ENCODE results near the gene STYK1. TPM values are rescaled to one million over a fixed set of nuclear protein-coding genes. Genes with fewer than 3 reads are reported as not detected.
"Not testable (repeated sequence)": the region's sequence is repeated elsewhere in the genome, so short reads cannot be mapped to it uniquely, and the experiment has no call there.

STYK1 gene
- total RNA-seq, 1 donor from 2014 or later = 21.8 TPM

GRCh38 chr12:10623131-10623530 lies 50.7 kb downstream of the STYK1 start:
- no peak for DNase-seq (ENCODE audit: low read depth, low spot score)

GRCh38 chr12:10621278-10621677 lies 52.6 kb downstream of the STYK1 start:
- DNase-seq (ENCODE audit: low read depth, low spot score) = no peak

GRCh38 chr12:10620078-10620779 lies 53.6 kb downstream of the STYK1 start:
- DNase-seq (ENCODE audit: low read depth, low spot score) = no peak

GRCh38 chr12:10618338-10618987 lies 55.4 kb downstream of the STYK1 start:
- DNase-seq (ENCODE audit: low read depth, low spot score) = no peak

- no peak for DNase-seq (ENCODE audit: low read depth, low spot score)
These were observed 56.0 kb downstream of the STYK1 start for GRCh38 chr12:10617863-10618262.

GRCh38 chr12:10615532-10615931 lies 58.3 kb downstream of the STYK1 start:
- no peak for DNase-seq (ENCODE audit: low read depth, low spot score)

- DNase-seq (ENCODE audit: low read depth, low spot score) = no peak
These were observed 59.8 kb downstream of the STYK1 start for GRCh38 chr12:10614056-10614370.

- peak; percentile 84 for DNase-seq (ENCODE audit: low read depth, low spot score)
These were observed 60.4 kb downstream of the STYK1 start, which contains the start of gene MAGOHB for GRCh38 chr12:10613349-10614055. MAGOHB (minus strand) TSS chr12:10613609; CDS start chr12:10613532, 77 bp downstream.

GRCh38 chr12:10612984-10613348 lies 60.9 kb downstream of the STYK1 start:
- no peak for DNase-seq (ENCODE audit: low read depth, low spot score)

- no peak for DNase-seq (ENCODE audit: low read depth, low spot score)
These were observed 61.7 kb downstream of the STYK1 start for GRCh38 chr12:10612110-10612509.

- not testable (repeated sequence) for DNase-seq (ENCODE audit: low read depth, low spot score)
These were observed 62.6 kb downstream of the STYK1 start for GRCh38 chr12:10611258-10611657.

GRCh38 chr12:10610188-10610587 lies 63.7 kb downstream of the STYK1 start:
- DNase-seq (ENCODE audit: low read depth, low spot score) = no peak

GRCh38 chr12:10607885-10608458 lies 65.9 kb downstream of the STYK1 start:
- DNase-seq (ENCODE audit: low read depth, low spot score) = no peak

GRCh38 chr12:10601860-10602259 lies 72.0 kb downstream of the STYK1 start:
- DNase-seq (ENCODE audit: low read depth, low spot score) = no peak

GRCh38 chr12:10600988-10601387 lies 72.9 kb downstream of the STYK1 start:
- DNase-seq (ENCODE audit: low read depth, low spot score) = no peak

GRCh38 chr12:10595881-10596280 lies 78.0 kb downstream of the STYK1 start:
- DNase-seq (ENCODE audit: low read depth, low spot score) = no peak

GRCh38 chr12:10590966-10591365 lies 82.9 kb downstream of the STYK1 start:
- DNase-seq (ENCODE audit: low read depth, low spot score) = no peak

GRCh38 chr12:10584415-10584814 lies 89.4 kb downstream of the STYK1 start:
- DNase-seq (ENCODE audit: low read depth, low spot score) = no peak

GRCh38 chr12:10582704-10583103 lies 91.1 kb downstream of the STYK1 start:
- DNase-seq (ENCODE audit: low read depth, low spot score) = no peak

- not testable (repeated sequence) for DNase-seq (ENCODE audit: low read depth, low spot score)
These were observed 91.7 kb downstream of the STYK1 start for GRCh38 chr12:10582133-10582532.

GRCh38 chr12:10574307-10574706 lies 99.5 kb downstream of the STYK1 start:
- DNase-seq (ENCODE audit: low read depth, low spot score) = no peak

GRCh38 chr12:10572021-10572490 lies 101.8 kb downstream of the STYK1 start:
- DNase-seq (ENCODE audit: low read depth, low spot score) = not testable (repeated sequence)
